ENCODE measurements around the gene TES.

Gene TES

GRCh38 chr7:116193329-116194087 is 16.8 kb upstream of the TES start:
- no peaks in the 10 kb centered on the region for H3K79me2 ChIP-seq (ENCODE audit: insufficient read depth, low read depth)
- TF ChIP-seq CTCF (conservative IDR thresholded peaks at IDR 0.05; ENCODE audit: low read depth, low read length) = no peak
- H3K4me1 ChIP-seq (ENCODE audit: low read depth, poor library complexity, severe bottlenecking) = no peaks in the 10 kb centered on the region
- no peak overlapping the region for H3K9ac ChIP-seq
- H4K20me1 ChIP-seq (ENCODE audit: insufficient read depth) = no peaks in the 10 kb centered on the region
- H3K27me3 ChIP-seq (ENCODE audit: insufficient read depth, low read depth) = no peaks in the 10 kb centered on the region
- no peaks in the 10 kb centered on the region for H3K36me3 ChIP-seq (ENCODE audit: insufficient read depth)
- no peak overlapping the region for H3K4me2 ChIP-seq
- H3K27ac ChIP-seq = no peak overlapping the region
- H2AFZ ChIP-seq (ENCODE audit: low read depth) = no peak overlapping the region
- H3K4me3 ChIP-seq (IDR thresholded peaks at IDR 0.05; ENCODE audit: insufficient read depth, low read depth, low read length) = no peak overlapping the region

GRCh38 chr7:116194115-116194514 is 16.2 kb upstream of the TES start:
- Histone ChIP-seq H3K79me2 (ENCODE audit: insufficient read depth, low read depth) (no peaks in the 10 kb centered on the region), H4K20me1 (ENCODE audit: insufficient read depth) (no peaks in the 10 kb centered on the region), H2AFZ (ENCODE audit: low read depth) (no peak overlapping the region), H3K4me2 (no peak overlapping the region), H3K36me3 (ENCODE audit: insufficient read depth) (no peaks in the 10 kb centered on the region), H3K27ac (no peak overlapping the region), H3K27me3 (ENCODE audit: insufficient read depth, low read depth) (no peaks in the 10 kb centered on the region), H3K9ac (no peak overlapping the region), H3K4me1 (ENCODE audit: low read depth, poor library complexity, severe bottlenecking) (no peaks in the 10 kb centered on the region), H3K4me3 (IDR thresholded peaks at IDR 0.05; ENCODE audit: insufficient read depth, low read depth, low read length) (no peak overlapping the region)
- no peak for TF ChIP-seq CTCF (conservative IDR thresholded peaks at IDR 0.05; ENCODE audit: low read depth, low read length)

- H3K4me3 ChIP-seq (IDR thresholded peaks at IDR 0.05; ENCODE audit: insufficient read depth, low read depth, low read length) = no peak overlapping the region
- no peak overlapping the region for H2AFZ ChIP-seq (ENCODE audit: low read depth)
- H3K79me2 ChIP-seq (ENCODE audit: insufficient read depth, low read depth) = no peaks in the 10 kb centered on the region
- no peak overlapping the region for H3K9ac ChIP-seq
- no peaks in the 10 kb centered on the region for H3K4me1 ChIP-seq (ENCODE audit: low read depth, poor library complexity, severe bottlenecking)
- no peaks in the 10 kb centered on the region for H3K36me3 ChIP-seq (ENCODE audit: insufficient read depth)
- no peaks in the 10 kb centered on the region for H4K20me1 ChIP-seq (ENCODE audit: insufficient read depth)
- H3K4me2 ChIP-seq = no peak overlapping the region
- H3K27me3 ChIP-seq (ENCODE audit: insufficient read depth, low read depth) = no peaks in the 10 kb centered on the region
- H3K27ac ChIP-seq = no peak overlapping the region
- no peak for TF ChIP-seq CTCF (conservative IDR thresholded peaks at IDR 0.05; ENCODE audit: low read depth, low read length)
Measured at GRCh38 chr7:116195451-116195850, 14.9 kb upstream of the TES start.

- Histone ChIP-seq H3K4me2 (no peak overlapping the region), H3K9ac (no peak overlapping the region), H3K27ac (no peak overlapping the region), H3K4me1 (ENCODE audit: low read depth, poor library complexity, severe bottlenecking) (no peaks in the 10 kb centered on the region), H3K79me2 (ENCODE audit: insufficient read depth, low read depth) (no peaks in the 10 kb centered on the region), H4K20me1 (ENCODE audit: insufficient read depth) (no peaks in the 10 kb centered on the region), H2AFZ (ENCODE audit: low read depth) (no peak overlapping the region), H3K27me3 (ENCODE audit: insufficient read depth, low read depth) (no peaks in the 10 kb centered on the region), H3K4me3 (IDR thresholded peaks at IDR 0.05; ENCODE audit: insufficient read depth, low read depth, low read length) (no peak overlapping the region), H3K36me3 (ENCODE audit: insufficient read depth) (no peaks in the 10 kb centered on the region)
- no peak for TF ChIP-seq CTCF (conservative IDR thresholded peaks at IDR 0.05; ENCODE audit: low read depth, low read length)
Measured at GRCh38 chr7:116196947-116197346, 13.4 kb upstream of the TES start.
